HepG2 (cell line): ENCODE data around the gene SLC4A9. TPM values are rescaled to one million over a fixed set of nuclear protein-coding genes. Genes with fewer than 3 reads are reported as not detected.

ENCODE experiments used
- ATAC-seq: fragments of 200-7000 bp; cut with Tn5 transposase; 3 replicates; pipeline ENCODE4 v1.9.1; 2020; ENCODE audit warnings: mild to moderate bottlenecking, moderate library complexity
- BruUV-seq: library from RNA; stranded (reverse); fragments of 400-500 nt; replicated peaks from 2 replicates; lab custom pipeline; 2021; lab: Mats Ljungman, UMichigan
- CTCF ChIA-PET: fragments of 300-600 bp; formaldehyde crosslinking; extraction: SDS; loops from one replicate; lab custom pipeline; 2021; ENCODE audit warnings: low total read pairs, inconsistent platforms, low intra/inter-chr PET ratio; lab: Yijun Ruan, JAX
- POLR2A ChIA-PET: fragments of 350-600 bp; sonication (Branson Sonifier 250); formaldehyde crosslinking; loops from one replicate; lab custom pipeline; 2020; ENCODE audit warnings: antibody characterized with exemption, inconsistent platforms; lab: Yijun Ruan, JAX
- DNase-seq: peaks from one replicate; pipeline ENCODE4 v3.0.0-alpha.2; 2015; ENCODE audit warnings: low spot score
- FAIRE-seq: peaks from 3 replicates; lab custom pipeline; 2011; peaks lifted over from hg19 to GRCh38; lab: Jason Lieb, UNC
- H2AFZ ChIP-seq: one replicate; pipeline ENCODE4 v1.6.1; 2011; ENCODE audit warnings: low read length, inconsistent platforms
- H3K27ac ChIP-seq: fragments of 300-600 bp; 3 replicates; pipeline ENCODE4 v1.8.0; 2011; ENCODE audit warnings: mixed run types, mild to moderate bottlenecking, mixed read lengths, low read length, inconsistent platforms; ENCODE audit not compliant: insufficient read depth; ENCODE audit errors: extremely low read length
- H3K27me3 ChIP-seq, 2 experiments: fragments of 200-600 bp in 1 of 2; 2 replicates in 1 of 2; 3 replicates in 1 of 2; pipeline versions ENCODE4 v1.6.0 to v1.8.0; 2011; ENCODE audit warnings: low read length in 2 of 2, mild to moderate bottlenecking in 2 of 2, moderate library complexity in 2 of 2, inconsistent platforms in 1 of 2; ENCODE audit not compliant: insufficient read depth in 2 of 2, control insufficient read depth in 1 of 2
- H3K36me3 ChIP-seq, 2 experiments: fragments of 200-600 bp in 1 of 2; replicated peaks in 1 of 2; 2 replicates in 1 of 2; 3 replicates in 1 of 2; pipeline versions ENCODE4 v1.5.1 to v1.8.0; 2011; ENCODE audit warnings: low read length in 2 of 2, inconsistent platforms in 1 of 2; ENCODE audit not compliant: insufficient read depth in 2 of 2, control insufficient read depth in 1 of 2
- H3K4me1 ChIP-seq: 2 replicates; pipeline ENCODE4 v1.5.1; 2012; ENCODE audit warnings: low read length, inconsistent platforms; ENCODE audit not compliant: insufficient read depth
- H3K4me2 ChIP-seq: 2 replicates; pipeline ENCODE4 v1.6.0; 2011; ENCODE audit warnings: low read depth, low read length, inconsistent platforms
- H3K4me3 ChIP-seq, 3 experiments: fragments of 200-600 bp in 1 of 3; sonication (generic), shearing (Covaris generic) in 1 of 3; replicated peaks in 1 of 3; 2 replicates each; pipeline ENCODE4 v1.5.1; 2011 to 2016; ENCODE audit warnings: low read length in 3 of 3, inconsistent platforms in 2 of 3, low read depth in 2 of 3, mild to moderate bottlenecking in 2 of 3, control low read depth in 1 of 3, mixed read lengths in 1 of 3; ENCODE audit not compliant: insufficient read depth in 1 of 3
- H3K79me2 ChIP-seq: one replicate; pipeline ENCODE4 v1.6.1; 2011; ENCODE audit warnings: low read length, inconsistent platforms; ENCODE audit not compliant: insufficient read depth
- H3K9ac ChIP-seq: 2 replicates; pipeline ENCODE4 v1.6.0; 2011; ENCODE audit warnings: mild to moderate bottlenecking, low read depth, low read length, inconsistent platforms; ENCODE audit not compliant: insufficient read depth
- H3K9me3 ChIP-seq: 2 replicates; pipeline ENCODE4 v1.5.1; 2012; ENCODE audit warnings: mild to moderate bottlenecking, low read length
- H4K20me1 ChIP-seq: 2 replicates; pipeline ENCODE4 v1.6.0; 2011; ENCODE audit warnings: inconsistent platforms, mild to moderate bottlenecking, low read length, moderate library complexity; ENCODE audit not compliant: insufficient read depth
- EHMT2 ChIP-seq: fragments of 200-600 bp; sonication (generic); IDR thresholded peaks from 2 replicates; pipeline ENCODE4 v1.7.0; 2017; ENCODE audit warnings: antibody characterized with exemption, low read depth, low read length, borderline replicate concordance
- KDM5A ChIP-seq: fragments of 200-600 bp; sonication (generic); IDR thresholded peaks from 2 replicates; pipeline ENCODE4 v1.7.0; 2018; ENCODE audit warnings: antibody characterized with exemption, mild to moderate bottlenecking, low read length, borderline replicate concordance
- ZNF263 ChIP-seq: sonication (generic); formaldehyde crosslinking; IDR thresholded peaks from 2 replicates; pipeline ENCODE4 v1.4.0; 2020; ENCODE audit warnings: missing genetic modification reagents
- WGBS: methylation state at CpG from one replicate; pipeline ENCODE4 v1.1.6; 2017; ENCODE audit warnings: low lambda C conversion rate; 5-methylcytosine and 5-hydroxymethylcytosine counted together
- in situ Hi-C: cut with HindIII; loops from 2 replicates; pipeline ENCODE4 v1.10.0; 2017; ENCODE audit warnings: low pct_unique_long_range_greater_than_20kb; ENCODE audit not compliant: extremely low pct_ligation_motif_present
- intact Hi-C: fragments of 100-400 bp; cut with micrococcal nuclease; formaldehyde crosslinking; loops from one replicate; pipeline ENCODE4 v1.10.0; 2022; ENCODE audit not compliant: unreplicated experiment
- polyA plus RNA-seq, 8 experiments: library from polyadenylated mRNA; depleted of rRNA in 3 of 8; stranded (reverse) in 7 of 8; unstranded in 1 of 8; fragments of >200 nt; fragmentation: Illumina TruSeq in 4 of 8; extraction: Trizol in 4 of 8; gene quantifications; 2 replicates each; pipeline versions ENCODE4 v1.2.1 to v1.2.3, GENCODE V29; 2011 to 2016; ENCODE audit warnings: low read depth in 4 of 8, missing spikeins in 1 of 8, mixed read lengths in 1 of 8; ENCODE audit not compliant: insufficient read depth in 1 of 8
- total RNA-seq, 5 experiments: library from RNA; depleted of rRNA; stranded (reverse); fragments of >200 nt; fragmentation: Illumina TruSeq; extraction: Trizol; gene quantifications; 2 replicates each; pipeline ENCODE4 v1.2.3, GENCODE V29; 2016; ENCODE audit warnings: low read depth in 1 of 5
- TF ChIP-seq, protein P1 (sequence below): sonication (generic); formaldehyde crosslinking; IDR thresholded peaks from 2 replicates; pipeline ENCODE4 v1.4.0; 2020; ENCODE audit warnings: missing genetic modification reagents
- TF ChIP-seq, protein P2 (sequence below): sonication (generic); formaldehyde crosslinking; IDR thresholded peaks from 2 replicates; pipeline ENCODE4 v1.5.0; 2020; ENCODE audit warnings: mild to moderate bottlenecking, missing genetic modification reagents, borderline replicate concordance

The SLC4A9 gene
- total and polyA plus RNA-seq, 2 of the 13 experiments (the other 11 are each of a cell fraction or from before 2014, with no cell fraction given) = not detected

DNA sequence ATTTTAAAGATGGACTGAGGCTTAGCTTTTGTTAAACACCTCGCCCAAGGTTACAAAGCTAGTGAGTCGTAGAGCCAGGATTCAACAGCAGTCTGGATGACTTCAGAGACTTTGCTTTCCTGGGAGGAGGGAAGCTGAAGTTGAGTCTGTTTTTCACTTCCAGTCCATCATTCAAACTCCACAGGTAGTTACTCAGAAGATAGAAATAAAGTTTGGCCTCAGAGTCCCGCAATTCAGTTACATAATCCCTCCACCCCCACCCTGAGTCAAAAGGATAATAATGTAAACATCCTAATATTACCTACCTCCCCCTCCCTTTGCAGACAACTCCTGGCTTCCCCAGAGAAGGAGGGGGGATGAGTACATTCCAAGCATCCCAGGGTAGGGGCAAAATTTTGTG lies 21.7 kb upstream of the SLC4A9 start:
- no peak overlapping the region for H3K27ac ChIP-seq
- ChIA-PET POLR2A (interaction anchor here (3.3 kb wide), 1 partner anchor 8 kb away, joined by 12 read pairs; the partner anchor contains the start of gene HBEGF), CTCF (no interaction called here)
- BruUV-seq = no TSS peak
- in situ Hi-C loops (no loop called here), intact Hi-C loops (no loop called here)
- H3K4me2 ChIP-seq = no peak overlapping the region
- H3K79me2 ChIP-seq = no peaks in the 10 kb centered on the region
- 84% methylated on average over 3 of the region's 3 CpGs for WGBS
- H3K9me3 ChIP-seq = no peaks in the 10 kb centered on the region
- no peaks in the 10 kb centered on the region for H3K27me3 ChIP-seq
- ATAC-seq = no peak
- no peak for DNase-seq
- peaks cover 0 to 6% of the 10 kb centered on the region in 2 experiments; a peak in 4 of 5 replicates for H3K36me3 ChIP-seq
- H2AFZ ChIP-seq = no peak overlapping the region
- TF ChIP-seq ZNF263 (CRISPR knock-in tag) (no peak), EHMT2 (no peak), KDM5A (no peak)
- TF ChIP-seq, protein P1, sequence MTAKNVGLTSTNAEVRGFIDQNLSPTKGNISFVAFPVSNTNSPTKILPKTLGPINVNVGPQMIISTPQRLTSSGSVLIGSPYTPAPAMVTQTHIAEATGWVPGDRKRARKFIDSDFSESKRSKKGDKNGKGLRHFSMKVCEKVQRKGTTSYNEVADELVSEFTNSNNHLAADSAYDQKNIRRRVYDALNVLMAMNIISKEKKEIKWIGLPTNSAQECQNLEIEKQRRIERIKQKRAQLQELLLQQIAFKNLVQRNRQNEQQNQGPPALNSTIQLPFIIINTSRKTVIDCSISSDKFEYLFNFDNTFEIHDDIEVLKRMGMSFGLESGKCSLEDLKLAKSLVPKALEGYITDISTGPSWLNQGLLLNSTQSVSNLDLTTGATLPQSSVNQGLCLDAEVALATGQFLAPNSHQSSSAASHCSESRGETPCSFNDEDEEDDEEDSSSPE (CRISPR knock-in tag) = no peak
- TF ChIP-seq, protein P2, sequence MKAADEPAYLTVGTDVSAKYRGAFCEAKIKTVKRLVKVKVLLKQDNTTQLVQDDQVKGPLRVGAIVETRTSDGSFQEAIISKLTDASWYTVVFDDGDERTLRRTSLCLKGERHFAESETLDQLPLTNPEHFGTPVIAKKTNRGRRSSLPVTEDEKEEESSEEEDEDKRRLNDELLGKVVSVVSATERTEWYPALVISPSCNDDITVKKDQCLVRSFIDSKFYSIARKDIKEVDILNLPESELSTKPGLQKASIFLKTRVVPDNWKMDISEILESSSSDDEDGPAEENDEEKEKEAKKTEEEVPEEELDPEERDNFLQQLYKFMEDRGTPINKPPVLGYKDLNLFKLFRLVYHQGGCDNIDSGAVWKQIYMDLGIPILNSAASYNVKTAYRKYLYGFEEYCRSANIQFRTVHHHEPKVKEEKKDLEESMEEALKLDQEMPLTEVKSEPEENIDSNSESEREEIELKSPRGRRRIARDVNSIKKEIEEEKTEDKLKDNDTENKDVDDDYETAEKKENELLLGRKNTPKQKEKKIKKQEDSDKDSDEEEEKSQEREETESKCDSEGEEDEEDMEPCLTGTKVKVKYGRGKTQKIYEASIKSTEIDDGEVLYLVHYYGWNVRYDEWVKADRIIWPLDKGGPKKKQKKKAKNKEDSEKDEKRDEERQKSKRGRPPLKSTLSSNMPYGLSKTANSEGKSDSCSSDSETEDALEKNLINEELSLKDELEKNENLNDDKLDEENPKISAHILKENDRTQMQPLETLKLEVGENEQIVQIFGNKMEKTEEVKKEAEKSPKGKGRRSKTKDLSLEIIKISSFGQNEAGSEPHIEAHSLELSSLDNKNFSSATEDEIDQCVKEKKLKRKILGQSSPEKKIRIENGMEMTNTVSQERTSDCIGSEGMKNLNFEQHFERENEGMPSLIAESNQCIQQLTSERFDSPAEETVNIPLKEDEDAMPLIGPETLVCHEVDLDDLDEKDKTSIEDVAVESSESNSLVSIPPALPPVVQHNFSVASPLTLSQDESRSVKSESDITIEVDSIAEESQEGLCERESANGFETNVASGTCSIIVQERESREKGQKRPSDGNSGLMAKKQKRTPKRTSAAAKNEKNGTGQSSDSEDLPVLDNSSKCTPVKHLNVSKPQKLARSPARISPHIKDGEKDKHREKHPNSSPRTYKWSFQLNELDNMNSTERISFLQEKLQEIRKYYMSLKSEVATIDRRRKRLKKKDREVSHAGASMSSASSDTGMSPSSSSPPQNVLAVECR (CRISPR knock-in tag) = no peak
- H3K4me1 ChIP-seq = peaks cover 23% of the 10 kb centered on the region
- no peak overlapping the region for H3K9ac ChIP-seq
- no peaks in the 10 kb centered on the region for H4K20me1 ChIP-seq
- H3K4me3 ChIP-seq = no peak overlapping the region
- FAIRE-seq = no peak
